EH (cell line): ENCODE measurements around the gene ASCL1.
A peak's percentile ranks its signal among the peaks of the same experiment; 100 is the strongest.

Source experiments
- DNase-seq: peaks from one replicate; pipeline ENCODE4 v3.0.0-alpha.2; 2015; ENCODE audit warnings: low read depth

ASCL1 gene

DNA sequence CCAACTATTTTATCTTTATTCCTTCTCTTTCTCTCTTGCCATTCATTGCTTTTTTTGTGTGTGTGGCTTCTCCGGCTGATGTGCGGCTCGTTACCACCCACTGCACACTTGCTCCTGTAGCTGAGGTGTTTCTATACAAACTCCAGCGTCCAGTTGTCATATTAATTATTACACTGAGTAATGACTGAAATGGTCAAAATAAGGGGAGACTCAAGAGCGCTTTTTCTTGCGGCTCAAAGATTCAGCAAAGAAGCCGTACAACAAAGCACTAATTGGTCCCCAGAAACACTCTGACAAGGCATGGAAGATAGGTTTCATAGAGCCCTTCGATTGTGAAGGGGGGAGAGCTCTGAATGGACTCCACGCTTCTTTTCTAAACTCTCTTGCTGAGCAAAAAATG, 5.6 kb upstream of the ASCL1 start:
- no peak for DNase-seq

- DNase-seq, result no peak
These were observed 4.3 kb upstream of the ASCL1 start for GRCh38 chr12:102953221-102953620.

- no peak for DNase-seq
These were observed 3.3 kb upstream of the ASCL1 start for GRCh38 chr12:102954134-102954533.

- no peak for DNase-seq
These were observed 1.3 kb upstream of the ASCL1 start for GRCh38 chr12:102955926-102956737.

DNA sequence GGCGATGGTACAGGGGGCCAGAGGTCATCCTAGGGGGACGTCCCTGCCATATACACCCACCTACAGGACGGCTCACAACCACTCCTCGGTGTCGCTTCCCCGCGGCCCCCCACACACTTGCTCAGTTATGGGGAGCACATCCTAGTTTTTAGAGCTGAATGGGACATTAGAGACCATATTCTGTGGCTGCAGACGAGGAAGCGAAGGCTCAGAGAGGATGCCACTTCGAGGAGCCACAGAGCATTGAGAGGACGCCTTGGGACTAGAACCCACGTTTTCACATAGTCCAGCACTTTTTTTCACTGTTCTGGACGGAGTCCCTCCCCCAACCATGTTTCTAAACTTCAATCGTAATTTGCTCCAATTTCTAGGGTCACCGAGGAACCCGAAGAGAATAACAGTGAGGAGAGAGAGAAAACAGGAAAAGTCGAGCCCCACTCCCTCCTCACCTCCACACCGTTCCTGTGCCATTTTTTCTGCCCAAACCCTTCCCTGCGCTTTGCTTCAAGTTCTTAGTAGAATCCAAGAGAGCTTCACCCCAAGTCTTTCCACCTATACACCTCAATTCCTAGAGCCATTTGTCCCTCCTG, 641 bp upstream of the ASCL1 start:
- DNase-seq, result no peak

- peak; percentile 49 for DNase-seq
These were observed 777 bp downstream of the ASCL1 start for GRCh38 chr12:102958073-102958829.

GRCh38 chr12:102958830-102959176, 1.3 kb downstream of the ASCL1 start:
- DNase-seq, result no peak

- DNase-seq, result no peak
These were observed 1.9 kb downstream of the ASCL1 start for GRCh38 chr12:102959391-102959790.

- no peak for DNase-seq
These were observed 3.4 kb downstream of the ASCL1 start for GRCh38 chr12:102960766-102961465.

DNA sequence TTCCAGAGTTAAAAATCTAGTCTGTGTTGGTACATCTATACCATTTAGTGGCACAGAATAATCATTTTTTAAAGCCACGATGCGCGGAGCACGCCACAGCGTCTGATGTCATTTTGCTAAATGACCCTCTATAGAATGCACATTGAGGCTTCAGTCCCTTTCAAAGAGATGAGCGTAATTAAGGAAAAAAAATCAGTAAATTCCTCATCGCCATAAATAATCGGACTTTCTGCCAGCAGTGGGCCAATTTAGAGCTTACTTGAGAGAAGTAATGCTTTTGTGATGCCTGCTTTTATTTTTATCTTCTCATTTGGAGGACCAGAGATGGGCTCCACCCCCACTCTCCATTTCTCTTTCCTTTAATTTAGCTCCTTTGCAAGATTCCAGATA, 4.0 kb downstream of the ASCL1 start:
- DNase-seq, result no peak

DNA sequence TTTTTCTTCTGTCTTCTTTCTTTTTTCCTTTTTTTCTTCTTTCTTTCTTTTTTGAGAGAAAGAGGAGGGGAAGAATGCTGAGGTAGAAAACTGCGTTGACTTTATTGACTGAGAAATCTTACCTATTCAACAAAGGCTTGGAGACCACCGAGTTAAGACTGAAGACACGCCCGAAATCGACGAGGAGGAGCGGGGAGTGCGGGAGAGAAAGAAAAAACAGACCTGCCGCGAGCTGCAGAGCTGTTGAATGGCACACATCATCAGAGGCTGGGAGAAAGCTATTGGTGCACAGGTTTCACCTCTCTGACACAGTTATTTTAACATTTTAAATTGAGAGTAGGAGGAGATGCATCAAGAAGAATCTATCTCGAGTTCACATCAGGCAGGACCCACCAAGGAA, 5.1 kb downstream of the ASCL1 start:
- DNase-seq, result no peak

DNA sequence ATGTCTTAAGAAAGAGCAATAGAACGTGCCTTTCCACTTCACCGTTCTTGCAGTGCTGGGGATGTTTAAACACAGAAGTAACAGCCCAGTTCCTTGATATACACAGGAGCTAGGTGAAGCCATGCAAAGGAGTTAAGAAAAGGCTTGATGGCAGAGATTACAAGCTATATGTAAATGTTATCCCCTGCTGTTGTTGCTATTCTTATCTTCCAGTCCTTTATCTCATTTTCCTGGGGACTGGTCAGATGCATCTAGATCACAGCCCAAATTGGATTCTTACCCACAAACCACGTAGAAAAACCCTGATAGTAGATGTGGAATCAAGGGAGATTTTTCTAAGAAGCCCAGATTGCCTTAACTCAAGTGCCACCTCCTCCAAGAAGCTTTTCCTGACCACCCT, 5.5 kb downstream of the ASCL1 start:
- DNase-seq, result no peak

- DNase-seq, result no peak
These were observed 6.3 kb downstream of the ASCL1 start for GRCh38 chr12:102963796-102964195.

DNA sequence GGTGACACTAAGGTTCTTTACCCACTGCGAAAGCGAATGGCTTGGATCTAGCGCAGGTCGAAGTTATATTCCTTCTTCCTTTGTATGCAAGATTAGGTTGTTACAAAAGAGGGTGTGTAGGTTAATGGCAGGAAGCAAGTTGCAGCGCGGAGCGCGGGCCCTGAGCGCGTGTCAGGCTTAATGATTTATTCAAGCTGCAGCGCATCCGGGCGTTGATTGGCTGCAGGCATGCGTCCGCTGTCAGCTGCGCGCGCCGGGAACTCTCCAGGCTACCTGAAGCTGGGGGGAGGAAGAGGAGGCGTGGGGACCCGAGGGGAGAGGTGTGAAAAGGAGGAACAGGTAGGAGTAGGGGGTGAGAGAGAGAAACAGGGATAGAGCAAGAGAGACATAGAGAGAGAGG, 7.4 kb downstream of the ASCL1 start:
- no peak for DNase-seq

GRCh38 chr12:102965281-102966155, 8.0 kb downstream of the ASCL1 start:
- no peak for DNase-seq

DNA sequence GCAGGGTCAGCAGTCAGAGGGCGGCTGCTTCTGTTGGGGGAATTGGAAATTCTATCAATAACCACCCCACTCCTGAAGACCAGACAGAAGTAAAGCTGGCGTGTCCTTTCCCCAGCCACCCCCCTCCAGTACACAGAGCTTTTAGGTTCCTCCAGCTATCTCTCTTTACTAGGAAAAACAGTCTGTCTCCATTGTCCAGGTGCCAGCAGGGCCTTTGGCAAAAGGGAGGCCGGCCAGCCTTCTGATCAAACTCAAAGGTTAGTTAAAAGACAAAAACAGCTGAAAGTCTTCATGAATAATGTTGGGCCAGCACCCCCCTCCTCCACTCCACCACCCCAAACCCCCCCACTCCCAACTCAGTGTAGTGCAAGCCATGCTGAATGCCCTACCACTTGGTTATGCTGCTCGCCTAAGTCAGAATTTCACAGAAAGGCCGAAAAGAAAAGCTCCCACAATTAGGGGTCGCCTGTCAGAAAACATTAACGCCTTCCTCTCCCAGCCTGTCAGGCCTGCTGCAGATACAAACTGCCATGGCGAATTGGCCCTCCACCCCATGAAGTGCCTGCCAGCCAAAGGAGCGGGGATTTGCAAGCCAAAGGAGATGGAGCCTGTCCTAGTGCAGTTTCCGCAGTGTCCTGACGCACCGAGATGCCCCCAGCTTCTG, 8.9 kb downstream of the ASCL1 start:
- DNase-seq, result no peak

DNA sequence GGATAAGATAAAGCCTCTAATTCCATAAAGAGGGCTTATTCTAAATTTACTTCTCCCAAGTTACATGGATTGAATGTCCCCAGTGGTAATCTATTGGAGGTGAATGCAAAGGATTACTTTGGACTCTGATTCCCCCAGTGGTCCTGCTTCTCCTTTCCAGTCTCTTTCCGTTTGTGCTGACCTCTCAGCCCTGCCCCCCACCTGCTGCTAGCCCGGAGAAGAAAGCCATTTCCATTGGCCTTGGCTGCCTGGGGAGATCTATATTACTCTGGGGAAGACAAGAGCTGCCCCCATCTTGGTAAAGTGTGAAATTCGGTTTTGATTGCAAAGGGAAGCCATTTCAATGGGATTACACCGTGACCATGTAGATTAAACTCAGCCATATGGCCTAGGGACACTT, 13.3 kb downstream of the ASCL1 start:
- DNase-seq, result no peak

DNA sequence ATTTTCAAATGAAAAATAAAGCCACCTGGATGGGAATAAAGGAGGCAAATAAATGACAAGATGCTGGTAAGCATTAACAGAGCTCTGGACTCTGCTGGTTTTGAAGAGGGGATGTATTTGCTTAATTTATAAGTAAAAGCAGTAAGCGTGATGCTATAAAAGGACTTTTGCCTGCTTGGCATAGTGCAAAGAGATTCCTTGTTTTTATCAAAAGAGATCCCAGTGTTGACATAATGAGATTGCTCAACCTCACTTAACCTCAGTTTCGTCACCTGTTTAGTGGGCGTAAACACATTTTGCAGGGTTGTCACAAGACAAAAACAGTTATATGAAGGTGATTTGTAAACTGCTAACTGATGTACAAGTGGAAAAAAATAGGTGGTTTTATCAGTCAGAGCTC, 13.8 kb downstream of the ASCL1 start:
- DNase-seq, result no peak

GRCh38 chr12:102973583-102973982, 16.1 kb downstream of the ASCL1 start:
- DNase-seq, result no peak

GRCh38 chr12:102976609-102977280, 19.3 kb downstream of the ASCL1 start:
- no peak for DNase-seq
